Urinary bladder (tissue), 4 donors: ENCODE data around the gene IL3. TPM values are rescaled to one million over a fixed set of nuclear protein-coding genes. Genes with fewer than 3 reads are reported as not detected.

Experiments
- DNase-seq: peaks from one replicate; pipeline ENCODE4 v3.0.0-alpha.2; 2015; ENCODE audit errors: extremely low spot score
- H3K27ac ChIP-seq: one replicate; pipeline ENCODE4 v1.5.1; 2013; ENCODE audit warnings: low read depth, mild to moderate bottlenecking, moderate library complexity
- H3K36me3 ChIP-seq: one replicate; pipeline ENCODE4 v1.6.1; 2013; ENCODE audit warnings: mild to moderate bottlenecking, moderate library complexity; ENCODE audit not compliant: insufficient read depth
- H3K4me1 ChIP-seq: one replicate; pipeline ENCODE4 v1.6.1; 2013; ENCODE audit warnings: mild to moderate bottlenecking, moderate library complexity; ENCODE audit not compliant: insufficient read depth
- H3K4me3 ChIP-seq: one replicate; pipeline ENCODE4 v1.5.1; 2013; ENCODE audit warnings: low read depth, low read length
- WGBS: extraction: QIAGEN DNeasy Blood & Tissue Kit; methylation state at CpG from one replicate; pipeline ENCODE4 v1.1.7; 2013; 5-methylcytosine and 5-hydroxymethylcytosine counted together
- polyA plus RNA-seq: library from polyadenylated mRNA; stranded (reverse); fragments of 200-250 nt; gene quantifications from one replicate; pipeline ENCODE4 v1.2.3, GENCODE V29; 2013
- total RNA-seq: library from RNA; depleted of rRNA; stranded (reverse); fragments of >200 nt; gene quantifications from one replicate; pipeline ENCODE4 v1.2.3, GENCODE V29; 2014
- donor health status: healthy with polysubstance abuse.
- donor health status: healthy.

IL3 gene
- total and polyA plus RNA-seq, 2 donors, result not detected

GRCh38 chr5:132093271-132093670, 32.8 kb downstream of the IL3 start:
- Histone ChIP-seq H3K36me3 (no peaks in the 10 kb centered on the region), H3K4me3 (no peak overlapping the region), H3K4me1 (no peaks in the 10 kb centered on the region), H3K27ac (no peak overlapping the region)
- WGBS, result 42% methylated on average over 3 of the region's 3 CpGs
- DNase-seq, result no peak

GRCh38 chr5:132094393-132095076, 34.1 kb downstream of the IL3 start:
- Histone ChIP-seq H3K27ac (no peak overlapping the region), H3K4me1 (no peaks in the 10 kb centered on the region), H3K4me3 (no peak overlapping the region), H3K36me3 (no peaks in the 10 kb centered on the region)
- 68% methylated on average over 12 of the region's 12 CpGs for WGBS
- DNase-seq, result no peak

GRCh38 chr5:132095077-132095410, 34.6 kb downstream of the IL3 start:
- no peaks in the 10 kb centered on the region for H3K36me3 ChIP-seq
- no peaks in the 10 kb centered on the region for H3K4me1 ChIP-seq
- DNase-seq, result no peak
- H3K27ac ChIP-seq, result no peak overlapping the region
- WGBS, result 65% methylated on average over 2 of the region's 2 CpGs
- H3K4me3 ChIP-seq, result no peak overlapping the region

- no peak overlapping the region for H3K27ac ChIP-seq
- no peaks in the 10 kb centered on the region for H3K4me1 ChIP-seq
- H3K36me3 ChIP-seq, result no peaks in the 10 kb centered on the region
- no peak for DNase-seq
- H3K4me3 ChIP-seq, result no peak overlapping the region
- 72% methylated on average over 6 of the region's 6 CpGs for WGBS
Observed at GRCh38 chr5:132095424-132095972, 35.0 kb downstream of the IL3 start.

- no peaks in the 10 kb centered on the region for H3K36me3 ChIP-seq
- no peak overlapping the region for H3K4me3 ChIP-seq
- WGBS, result 91% methylated on average over 3 of the region's 3 CpGs
- DNase-seq, result no peak
- no peak overlapping the region for H3K27ac ChIP-seq
- no peaks in the 10 kb centered on the region for H3K4me1 ChIP-seq
Observed at GRCh38 chr5:132096904-132097303, 36.4 kb downstream of the IL3 start.

- no peak overlapping the region for H3K27ac ChIP-seq
- whole genome bisulfite sequencing, result 85% methylated on average over 5 of the region's 5 CpGs
- DNase-seq, result no peak
Observed at GRCh38 chr5:132098151-132098594, 37.7 kb downstream of the IL3 start.

GRCh38 chr5:132098621-132099020, 38.2 kb downstream of the IL3 start:
- Histone ChIP-seq H3K4me1 (no peaks in the 10 kb centered on the region), H3K4me3 (no peak overlapping the region), H3K36me3 (no peaks in the 10 kb centered on the region), H3K27ac (no peak overlapping the region)
- DNase-seq, result no peak

More at GRCh38 chr5:132098151-132098594, 37.7 kb downstream of the IL3 start:
- Histone ChIP-seq H3K4me3 (no peak overlapping the region), H3K4me1 (no peaks in the 10 kb centered on the region), H3K36me3 (no peaks in the 10 kb centered on the region)

- Histone ChIP-seq H3K36me3 (no peaks in the 10 kb centered on the region), H3K27ac (no peak overlapping the region), H3K4me3 (no peak overlapping the region), H3K4me1 (no peaks in the 10 kb centered on the region)
- DNase-seq, result no peak
- WGBS, result 64% methylated on average over 5 of the region's 5 CpGs
Observed at GRCh38 chr5:132099076-132099748, 38.8 kb downstream of the IL3 start.

- 94% methylated on average over 3 of the region's 3 CpGs for WGBS
- H3K4me3 ChIP-seq, result no peak overlapping the region
- H3K4me1 ChIP-seq, result no peaks in the 10 kb centered on the region
- no peak overlapping the region for H3K27ac ChIP-seq
- DNase-seq, result no peak
- H3K36me3 ChIP-seq, result no peaks in the 10 kb centered on the region
Observed at GRCh38 chr5:132099905-132100304, 39.5 kb downstream of the IL3 start.

GRCh38 chr5:132100672-132101261, 40.3 kb downstream of the IL3 start:
- WGBS, result 79% methylated on average over 8 of the region's 8 CpGs
- no peaks in the 10 kb centered on the region for H3K36me3 ChIP-seq
- DNase-seq, result no peak
- H3K27ac ChIP-seq, result no peak overlapping the region
- no peak overlapping the region for H3K4me3 ChIP-seq
- H3K4me1 ChIP-seq, result no peaks in the 10 kb centered on the region

GRCh38 chr5:132101385-132101880, 41.0 kb downstream of the IL3 start:
- no peak for DNase-seq
- H3K27ac ChIP-seq, result no peak overlapping the region
- WGBS, result 96% methylated on average over 6 of the region's 6 CpGs

GRCh38 chr5:132102101-132102701, 41.7 kb downstream of the IL3 start:
- 94% methylated on average over 5 of the region's 5 CpGs for WGBS
- Histone ChIP-seq H3K4me3 (no peak overlapping the region), H3K36me3 (no peaks in the 10 kb centered on the region), H3K4me1 (no peaks in the 10 kb centered on the region), H3K27ac (no peak overlapping the region)
- no peak for DNase-seq

More at GRCh38 chr5:132101385-132101880, 41.0 kb downstream of the IL3 start:
- H3K4me1 ChIP-seq, result no peaks in the 10 kb centered on the region
- no peak overlapping the region for H3K4me3 ChIP-seq
- H3K36me3 ChIP-seq, result no peaks in the 10 kb centered on the region

- WGBS, result 62% methylated on average over 3 of the region's 3 CpGs
- Histone ChIP-seq H3K27ac (peak overlapping the region; percentile 65), H3K36me3 (no peaks in the 10 kb centered on the region), H3K4me1 (no peaks in the 10 kb centered on the region), H3K4me3 (no peak overlapping the region)
- DNase-seq, result no peak
Observed at GRCh38 chr5:132102944-132103331, 42.5 kb downstream of the IL3 start.
